GM12878 (cell line): ENCODE data around the gene ARMC6. TPM values are rescaled to one million over a fixed set of nuclear protein-coding genes. Genes with fewer than 3 reads are reported as not detected.

Experiments used
- ATAC-seq: fragments of 200-7000 bp; cut with Tn5 transposase; 3 replicates; pipeline ENCODE4 v1.9.1; 2020; ENCODE audit warnings: mild to moderate bottlenecking, moderate library complexity
- BruUV-seq: library from RNA; stranded (reverse); fragments of 400-500 nt; replicated peaks from 2 replicates; lab custom pipeline; 2021; lab: Mats Ljungman, UMichigan
- CTCF ChIA-PET: fragments of 300-600 bp; sonication (Branson Sonifier 250); formaldehyde crosslinking; extraction: SDS; loops from one replicate; lab custom pipeline; 2021; ENCODE audit warnings: inconsistent platforms; lab: Yijun Ruan, JAX
- POLR2A ChIA-PET: fragments of 350-600 bp; formaldehyde crosslinking; extraction: SDS; loops from one replicate; lab custom pipeline; 2021; ENCODE audit warnings: inconsistent platforms; lab: Charles Lee
- RAD21 ChIA-PET: fragments of 300-600 bp; sonication (Branson Sonifier 250); formaldehyde crosslinking; loops from one replicate; lab custom pipeline; 2023; ENCODE audit warnings: antibody characterized with exemption; ENCODE audit not compliant: unreplicated experiment; lab: Charles Lee
- SMC1A ChIA-PET: fragments of 300-600 bp; sonication (Branson Sonifier 250); formaldehyde crosslinking; loops from one replicate; lab custom pipeline; 2023; ENCODE audit not compliant: unreplicated experiment, uncharacterized antibody; lab: Charles Lee
- DNase-seq: peaks from one replicate; pipeline ENCODE4 v3.0.0-alpha.2; 2011; ENCODE audit warnings: low read depth, low spot score
- FAIRE-seq: peaks from 3 replicates; lab custom pipeline; 2011; peaks lifted over from hg19 to GRCh38; lab: Jason Lieb, UNC
- H2AFZ ChIP-seq: 2 replicates; pipeline ENCODE4 v1.6.0; 2011; ENCODE audit warnings: low read depth, low read length, control low read depth; ENCODE audit not compliant: control insufficient read depth
- H3K27ac ChIP-seq: 2 replicates; pipeline ENCODE4 v1.5.1; 2011; ENCODE audit warnings: control low read depth; ENCODE audit not compliant: control insufficient read depth, insufficient read depth
- H3K27me3 ChIP-seq, 2 experiments: replicated peaks in 1 of 2; 2 replicates each; pipeline versions ENCODE4 v1.6.0 to v1.6.1; 2011; ENCODE audit warnings: low read length in 1 of 2; ENCODE audit not compliant: control insufficient read depth in 2 of 2, insufficient read depth in 2 of 2
- H3K36me3 ChIP-seq, 2 experiments: 2 replicates each; pipeline ENCODE4 v1.5.1; 2011; ENCODE audit warnings: low read length in 1 of 2; ENCODE audit not compliant: control insufficient read depth in 2 of 2, insufficient read depth in 2 of 2
- H3K4me1 ChIP-seq: 2 replicates; pipeline ENCODE4 v1.6.1; 2011; ENCODE audit warnings: mild to moderate bottlenecking, low read length, moderate library complexity, mixed read lengths; ENCODE audit not compliant: control insufficient read depth, insufficient read depth
- H3K4me2 ChIP-seq: 2 replicates; pipeline ENCODE4 v1.6.0; 2011; ENCODE audit warnings: control low read depth; ENCODE audit not compliant: control insufficient read depth, insufficient read depth
- H3K4me3 ChIP-seq: fragments of 200-600 bp; sonication (generic); 2 replicates; pipeline ENCODE4 v1.5.1; 2016
- H3K79me2 ChIP-seq: 2 replicates; pipeline ENCODE4 v1.6.0; 2011; ENCODE audit warnings: low read length; ENCODE audit not compliant: control insufficient read depth, insufficient read depth
- H3K9ac ChIP-seq: 2 replicates; pipeline ENCODE4 v1.8.0; 2011; ENCODE audit warnings: low read length, control low read depth, mixed read lengths; ENCODE audit not compliant: control insufficient read depth, insufficient read depth
- H3K9me3 ChIP-seq: replicated peaks from 3 replicates; pipeline ENCODE4 v1.5.1; 2011; ENCODE audit warnings: mild to moderate bottlenecking, low read length; ENCODE audit not compliant: control insufficient read depth, insufficient read depth
- H4K20me1 ChIP-seq: 2 replicates; pipeline ENCODE4 v1.6.0; 2011; ENCODE audit not compliant: control insufficient read depth, insufficient read depth
- CHD1 ChIP-seq: IDR thresholded peaks from 2 replicates; pipeline ENCODE4 v1.6.1; 2012; ENCODE audit warnings: low read depth, low read length, improper control_type of control experiment
- CHD4 ChIP-seq: fragments of 200-600 bp; sonication (generic); IDR thresholded peaks from 2 replicates; pipeline ENCODE4 v1.6.1; 2016; ENCODE audit warnings: mild to moderate bottlenecking
- IKZF2 ChIP-seq, 2 experiments: fragments of 450-650 bp; IDR thresholded peaks; 2 replicates each; pipeline ENCODE4 v1.6.1; 2017; ENCODE audit warnings: mild to moderate bottlenecking in 2 of 2, moderate library complexity in 2 of 2
- MTA3 ChIP-seq: IDR thresholded peaks from 2 replicates; pipeline ENCODE4 v1.6.1; 2012; ENCODE audit warnings: low read length, inconsistent platforms, borderline replicate concordance
- NBN ChIP-seq: fragments of 450-650 bp; IDR thresholded peaks from 2 replicates; pipeline ENCODE4 v1.6.1; 2016
- PML ChIP-seq: IDR thresholded peaks from 2 replicates; pipeline ENCODE4 v1.6.1; 2012; ENCODE audit warnings: low read length, inconsistent platforms
- POLR2AphosphoS2 ChIP-seq: IDR thresholded peaks from 2 replicates; pipeline ENCODE4 v1.6.1; 2011; ENCODE audit warnings: low read depth, mild to moderate bottlenecking, low read length, improper control_type of control experiment, moderate library complexity
- POU2F2 ChIP-seq: IDR thresholded peaks from 3 replicates; pipeline ENCODE4 v1.6.1; 2011; ENCODE audit warnings: low read depth, mild to moderate bottlenecking, low read length, borderline replicate concordance
- RB1 ChIP-seq: fragments of 450-650 bp; formaldehyde crosslinking; IDR thresholded peaks from 2 replicates; pipeline ENCODE4 v1.6.1; 2017; ENCODE audit warnings: mild to moderate bottlenecking, borderline replicate concordance
- ZBED1 ChIP-seq: IDR thresholded peaks from 2 replicates; pipeline ENCODE4 v1.6.1; 2016; ENCODE audit warnings: borderline replicate concordance
- WGBS: methylation state at CpG from one replicate; pipeline ENCODE4 v1.1.6; 2016; ENCODE audit warnings: low lambda C conversion rate; ENCODE audit not compliant: insufficient replicate concordance, insufficient coverage; ENCODE audit errors: missing lambda C conversion rate; 5-methylcytosine and 5-hydroxymethylcytosine counted together
- in situ Hi-C: fragments of 300-500 bp; cut with MboI; formaldehyde crosslinking; loops from 9 replicates; pipeline ENCODE4 v1.14.3; 2018; ENCODE audit warnings: mixed read lengths
- intact Hi-C: fragments of 100-400 bp; cut with micrococcal nuclease; formaldehyde crosslinking; loops from one replicate; pipeline ENCODE4 v1.14.2; 2022; ENCODE audit not compliant: unreplicated experiment
- polyA plus RNA-seq, 11 experiments: library from polyadenylated mRNA; depleted of rRNA in 4 of 11; unstranded in 6 of 11; stranded (reverse) in 5 of 11; fragments of >200 nt; fragmentation: Nextera tagmentation in 4 of 11; fragmentation: Illumina TruSeq in 1 of 11; extraction: Ambion mirVana in 4 of 11; extraction: Trizol in 1 of 11; gene quantifications; 1 replicate in 1 of 11; 2 replicates in 10 of 11; pipeline versions ENCODE4 v1.2.1 to v1.2.3, GENCODE V29; 2011 to 2016; ENCODE audit warnings: inconsistent platforms in 2 of 11, missing spikeins in 2 of 11, low read depth in 1 of 11
- total RNA-seq, 4 experiments: library from RNA; depleted of rRNA in 3 of 4; stranded (reverse); fragments of >200 nt in 3 of 4; fragmentation: Illumina TruSeq in 1 of 4; extraction: Trizol in 1 of 4; gene quantifications; 2 replicates each; pipeline versions ENCODE4 v1.2.1 to v1.2.3, GENCODE V29; 2013 to 2021
- TF ChIP-seq, protein P1 (sequence below): IDR thresholded peaks from 2 replicates; pipeline ENCODE4 v1.6.1; 2012; ENCODE audit warnings: improper control_type of control experiment, low read depth, low read length; ENCODE audit not compliant: insufficient replicate concordance
- TF ChIP-seq, protein P2 (sequence below): IDR thresholded peaks from 2 replicates; pipeline ENCODE4 v1.6.1; 2011; ENCODE audit warnings: borderline replicate concordance, low read depth, mild to moderate bottlenecking, moderate library complexity, mixed read lengths, low read length; ENCODE audit not compliant: insufficient read depth; ENCODE audit errors: extremely low read length
- TF ChIP-seq, protein P3 (sequence below): fragments of 450-650 bp; formaldehyde crosslinking; IDR thresholded peaks from 2 replicates; pipeline ENCODE4 v1.5.0; 2022; ENCODE audit warnings: mild to moderate bottlenecking, missing genetic modification characterization

Gene ARMC6
- total and polyA plus RNA-seq, 10 of the 15 experiments (the other 5 are each of a cell fraction or from before 2014, with no cell fraction given) = 1.1 to 64.4 (median 41.6) TPM

DNA sequence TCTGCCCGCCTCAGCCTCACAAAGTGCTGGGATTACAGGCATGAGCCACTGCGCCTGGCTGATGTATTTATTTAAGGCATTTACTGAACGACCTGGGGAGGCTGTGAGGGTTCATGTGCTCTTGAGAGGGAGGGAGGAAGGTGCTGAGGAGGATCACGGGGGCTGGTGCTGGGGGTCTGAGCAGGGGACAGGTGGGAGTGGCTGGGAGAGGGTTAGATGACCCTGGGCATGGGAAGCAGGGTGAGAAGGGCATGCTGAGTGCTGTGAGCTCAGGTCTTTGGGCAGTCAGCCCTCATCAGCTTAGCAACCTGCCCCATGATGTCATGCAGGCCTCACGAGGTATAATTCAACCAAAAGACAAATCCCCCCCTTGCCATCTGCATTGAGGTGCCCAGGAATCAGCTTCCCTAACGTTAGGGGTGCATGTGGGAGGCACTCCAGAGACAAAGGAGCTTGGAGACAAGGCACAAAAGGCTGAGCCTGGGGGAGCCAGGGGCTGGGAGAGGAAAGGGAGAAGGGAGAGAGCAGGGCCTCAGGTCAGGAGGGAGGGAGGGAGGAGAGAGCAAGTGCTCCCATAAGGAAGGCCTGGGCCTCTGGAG lies 36.5 kb upstream of the ARMC6 start:
- H3K79me2 ChIP-seq = no peaks in the 10 kb centered on the region
- no peak for DNase-seq
- no peaks in the 10 kb centered on the region for H3K4me1 ChIP-seq
- peaks cover 34 to 38% of the 10 kb centered on the region in 2 experiments for H3K36me3 ChIP-seq
- intact Hi-C loops = no loop called here
- no peak overlapping the region for H3K4me2 ChIP-seq
- no TSS peak for BruUV-seq
- no peak for ATAC-seq
- H3K27me3 ChIP-seq = no peaks in the 10 kb centered on the region
- no peak overlapping the region for H3K4me3 ChIP-seq
- no peak overlapping the region for H2AFZ ChIP-seq
- no peak overlapping the region for H3K27ac ChIP-seq
- CTCF ChIA-PET = no interaction called here
- no peak for FAIRE-seq
- H3K9ac ChIP-seq = no peak overlapping the region
- SMC1A ChIA-PET = no interaction called here
- H4K20me1 ChIP-seq = no peaks in the 10 kb centered on the region
- H3K9me3 ChIP-seq = no peaks in the 10 kb centered on the region
- in situ Hi-C loops = no loop called here
- WGBS = 88% methylated on average over 6 of the region's 6 CpGs
- POLR2A ChIA-PET = no interaction called here
- RAD21 ChIA-PET = no interaction called here
- TF ChIP-seq CHD1 (no peak), RB1 (no peak), POLR2AphosphoS2 (no peak), POU2F2 (no peak), CHD4 (no peak), MTA3 (no peak), ZBED1 (no peak), PML (no peak), IKZF2 (IDR thresholded peaks at IDR 0.05) (no peak), NBN (no peak)
- TF ChIP-seq, protein P1, sequence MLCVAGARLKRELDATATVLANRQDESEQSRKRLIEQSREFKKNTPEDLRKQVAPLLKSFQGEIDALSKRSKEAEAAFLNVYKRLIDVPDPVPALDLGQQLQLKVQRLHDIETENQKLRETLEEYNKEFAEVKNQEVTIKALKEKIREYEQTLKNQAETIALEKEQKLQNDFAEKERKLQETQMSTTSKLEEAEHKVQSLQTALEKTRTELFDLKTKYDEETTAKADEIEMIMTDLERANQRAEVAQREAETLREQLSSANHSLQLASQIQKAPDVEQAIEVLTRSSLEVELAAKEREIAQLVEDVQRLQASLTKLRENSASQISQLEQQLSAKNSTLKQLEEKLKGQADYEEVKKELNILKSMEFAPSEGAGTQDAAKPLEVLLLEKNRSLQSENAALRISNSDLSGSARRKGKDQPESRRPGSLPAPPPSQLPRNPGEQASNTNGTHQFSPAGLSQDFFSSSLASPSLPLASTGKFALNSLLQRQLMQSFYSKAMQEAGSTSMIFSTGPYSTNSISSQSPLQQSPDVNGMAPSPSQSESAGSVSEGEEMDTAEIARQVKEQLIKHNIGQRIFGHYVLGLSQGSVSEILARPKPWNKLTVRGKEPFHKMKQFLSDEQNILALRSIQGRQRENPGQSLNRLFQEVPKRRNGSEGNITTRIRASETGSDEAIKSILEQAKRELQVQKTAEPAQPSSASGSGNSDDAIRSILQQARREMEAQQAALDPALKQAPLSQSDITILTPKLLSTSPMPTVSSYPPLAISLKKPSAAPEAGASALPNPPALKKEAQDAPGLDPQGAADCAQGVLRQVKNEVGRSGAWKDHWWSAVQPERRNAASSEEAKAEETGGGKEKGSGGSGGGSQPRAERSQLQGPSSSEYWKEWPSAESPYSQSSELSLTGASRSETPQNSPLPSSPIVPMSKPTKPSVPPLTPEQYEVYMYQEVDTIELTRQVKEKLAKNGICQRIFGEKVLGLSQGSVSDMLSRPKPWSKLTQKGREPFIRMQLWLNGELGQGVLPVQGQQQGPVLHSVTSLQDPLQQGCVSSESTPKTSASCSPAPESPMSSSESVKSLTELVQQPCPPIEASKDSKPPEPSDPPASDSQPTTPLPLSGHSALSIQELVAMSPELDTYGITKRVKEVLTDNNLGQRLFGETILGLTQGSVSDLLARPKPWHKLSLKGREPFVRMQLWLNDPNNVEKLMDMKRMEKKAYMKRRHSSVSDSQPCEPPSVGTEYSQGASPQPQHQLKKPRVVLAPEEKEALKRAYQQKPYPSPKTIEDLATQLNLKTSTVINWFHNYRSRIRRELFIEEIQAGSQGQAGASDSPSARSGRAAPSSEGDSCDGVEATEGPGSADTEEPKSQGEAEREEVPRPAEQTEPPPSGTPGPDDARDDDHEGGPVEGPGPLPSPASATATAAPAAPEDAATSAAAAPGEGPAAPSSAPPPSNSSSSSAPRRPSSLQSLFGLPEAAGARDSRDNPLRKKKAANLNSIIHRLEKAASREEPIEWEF = no peak
- TF ChIP-seq, protein P2, sequence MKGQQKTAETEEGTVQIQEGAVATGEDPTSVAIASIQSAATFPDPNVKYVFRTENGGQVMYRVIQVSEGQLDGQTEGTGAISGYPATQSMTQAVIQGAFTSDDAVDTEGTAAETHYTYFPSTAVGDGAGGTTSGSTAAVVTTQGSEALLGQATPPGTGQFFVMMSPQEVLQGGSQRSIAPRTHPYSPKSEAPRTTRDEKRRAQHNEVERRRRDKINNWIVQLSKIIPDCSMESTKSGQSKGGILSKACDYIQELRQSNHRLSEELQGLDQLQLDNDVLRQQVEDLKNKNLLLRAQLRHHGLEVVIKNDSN = no peak
- TF ChIP-seq, protein P3, sequence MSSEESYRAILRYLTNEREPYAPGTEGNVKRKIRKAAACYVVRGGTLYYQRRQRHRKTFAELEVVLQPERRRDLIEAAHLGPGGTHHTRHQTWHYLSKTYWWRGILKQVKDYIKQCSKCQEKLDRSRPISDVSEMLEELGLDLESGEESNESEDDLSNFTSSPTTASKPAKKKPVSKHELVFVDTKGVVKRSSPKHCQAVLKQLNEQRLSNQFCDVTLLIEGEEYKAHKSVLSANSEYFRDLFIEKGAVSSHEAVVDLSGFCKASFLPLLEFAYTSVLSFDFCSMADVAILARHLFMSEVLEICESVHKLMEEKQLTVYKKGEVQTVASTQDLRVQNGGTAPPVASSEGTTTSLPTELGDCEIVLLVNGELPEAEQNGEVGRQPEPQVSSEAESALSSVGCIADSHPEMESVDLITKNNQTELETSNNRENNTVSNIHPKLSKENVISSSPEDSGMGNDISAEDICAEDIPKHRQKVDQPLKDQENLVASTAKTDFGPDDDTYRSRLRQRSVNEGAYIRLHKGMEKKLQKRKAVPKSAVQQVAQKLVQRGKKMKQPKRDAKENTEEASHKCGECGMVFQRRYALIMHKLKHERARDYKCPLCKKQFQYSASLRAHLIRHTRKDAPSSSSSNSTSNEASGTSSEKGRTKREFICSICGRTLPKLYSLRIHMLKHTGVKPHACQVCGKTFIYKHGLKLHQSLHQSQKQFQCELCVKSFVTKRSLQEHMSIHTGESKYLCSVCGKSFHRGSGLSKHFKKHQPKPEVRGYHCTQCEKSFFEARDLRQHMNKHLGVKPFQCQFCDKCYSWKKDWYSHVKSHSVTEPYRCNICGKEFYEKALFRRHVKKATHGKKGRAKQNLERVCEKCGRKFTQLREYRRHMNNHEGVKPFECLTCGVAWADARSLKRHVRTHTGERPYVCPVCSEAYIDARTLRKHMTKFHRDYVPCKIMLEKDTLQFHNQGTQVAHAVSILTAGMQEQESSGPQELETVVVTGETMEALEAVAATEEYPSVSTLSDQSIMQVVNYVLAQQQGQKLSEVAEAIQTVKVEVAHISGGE (CRISPR knock-in tag) = no peak
